GM23338 (cell line): ENCODE measurements around the gene DEPDC5. TPM values are rescaled to one million over a fixed set of nuclear protein-coding genes. Genes with fewer than 3 reads are reported as not detected.

Experiments used
- ATAC-seq: fragments of 200-7000 bp; cut with Tn5 transposase; 3 replicates; pipeline ENCODE4 v1.9.1; 2020
- DNase-seq: peaks from one replicate; pipeline ENCODE4 v3.0.0-alpha.2; 2015; ENCODE audit warnings: low spot score
- H2AFZ ChIP-seq: fragments of 200-600 bp; sonication (generic); 2 replicates; pipeline ENCODE4 v1.8.0; 2016; ENCODE audit warnings: antibody characterized with exemption, mild to moderate bottlenecking, moderate library complexity
- H3F3A ChIP-seq: fragments of 200-600 bp; sonication (generic); replicated peaks from 2 replicates; pipeline ENCODE4 v1.8.0; 2017; ENCODE audit warnings: antibody characterized with exemption, mixed run types, low read depth
- H3K27ac ChIP-seq: fragments of 200-600 bp; sonication (generic); 2 replicates; pipeline ENCODE4 v1.6.1; 2016; ENCODE audit warnings: low read depth
- H3K27me3 ChIP-seq: fragments of 200-600 bp; sonication (generic); 2 replicates; pipeline ENCODE4 v1.8.0; 2016; ENCODE audit warnings: mild to moderate bottlenecking, mixed run types, moderate library complexity; ENCODE audit not compliant: insufficient read depth
- H3K36me3 ChIP-seq: fragments of 200-600 bp; sonication (generic); 2 replicates; pipeline ENCODE4 v1.8.0; 2016; ENCODE audit warnings: mild to moderate bottlenecking; ENCODE audit not compliant: insufficient read depth
- H3K4me1 ChIP-seq: fragments of 200-600 bp; sonication (generic); 2 replicates; pipeline ENCODE4 v1.8.0; 2016; ENCODE audit warnings: mild to moderate bottlenecking, moderate library complexity; ENCODE audit not compliant: insufficient read depth
- H3K4me2 ChIP-seq: fragments of 200-600 bp; sonication (generic); 2 replicates; pipeline ENCODE4 v1.7.1; 2017; ENCODE audit warnings: mixed run types
- H3K4me3 ChIP-seq: fragments of 200-600 bp; sonication (generic); 2 replicates; pipeline ENCODE4 v1.6.1; 2016; ENCODE audit warnings: mixed run types
- H3K79me2 ChIP-seq: fragments of 200-600 bp; sonication (generic); replicated peaks from 2 replicates; pipeline ENCODE4 v1.8.0; 2017; ENCODE audit warnings: mild to moderate bottlenecking; ENCODE audit not compliant: insufficient read depth
- H3K9me2 ChIP-seq: fragments of 200-600 bp; sonication (generic); 2 replicates; pipeline ENCODE4 v1.8.0; 2017; ENCODE audit not compliant: insufficient read depth
- H4K20me1 ChIP-seq: fragments of 200-600 bp; sonication (generic); replicated peaks from 2 replicates; pipeline ENCODE4 v1.8.0; 2017; ENCODE audit warnings: mild to moderate bottlenecking; ENCODE audit not compliant: insufficient read depth
- H3K27ac Mint-ChIP-seq: 2 replicates; pipeline ENCODE4 v1.8.0; 2020; ENCODE audit warnings: inconsistent platforms, mild to moderate bottlenecking, moderate library complexity, mixed read lengths
- H3K27me3 Mint-ChIP-seq: 3 replicates; pipeline ENCODE4 v1.8.0; 2022; ENCODE audit warnings: low read depth, mild to moderate bottlenecking, moderate library complexity, mixed read lengths, inconsistent platforms; ENCODE audit not compliant: insufficient read depth, poor library complexity
- H3K36me3 Mint-ChIP-seq: 3 replicates; pipeline ENCODE4 v1.8.0; 2021; ENCODE audit warnings: low read depth, mild to moderate bottlenecking, inconsistent platforms, moderate library complexity, mixed read lengths
- H3K4me1 Mint-ChIP-seq: 3 replicates; pipeline ENCODE4 v1.8.0; 2020; ENCODE audit warnings: mild to moderate bottlenecking, inconsistent platforms, mixed read lengths
- H3K4me3 Mint-ChIP-seq: 3 replicates; pipeline ENCODE4 v1.8.0; 2021; ENCODE audit warnings: moderate library complexity, mild to moderate bottlenecking, inconsistent platforms, mixed read lengths
- H3K9me3 Mint-ChIP-seq: 3 replicates; pipeline ENCODE4 v1.8.0; 2020; ENCODE audit warnings: moderate library complexity, mild to moderate bottlenecking, inconsistent platforms, mixed read lengths
- CREB1 ChIP-seq: fragments of 250-450 bp; sonication (Bioruptor Pico); IDR thresholded peaks from 2 replicates; pipeline ENCODE4 v1.5.0; 2020; ENCODE audit warnings: low read depth, mild to moderate bottlenecking, moderate library complexity
- EZH2 ChIP-seq: fragments of 200-600 bp; sonication (generic); IDR thresholded peaks from one replicate; pipeline ENCODE4 v1.8.0; 2017; ENCODE audit warnings: antibody characterized with exemption, mild to moderate bottlenecking, low read depth; ENCODE audit not compliant: unreplicated experiment
- EZH2phosphoT487 ChIP-seq: fragments of 200-600 bp; sonication (generic); IDR thresholded peaks from one replicate; pipeline ENCODE4 v1.8.1; 2018; ENCODE audit warnings: antibody characterized with exemption; ENCODE audit not compliant: unreplicated experiment
- JUNB ChIP-seq: IDR thresholded peaks from one replicate; pipeline ENCODE4 v1.6.1; 2016; ENCODE audit warnings: antibody characterized with exemption; ENCODE audit not compliant: unreplicated experiment
- NANOG ChIP-seq: IDR thresholded peaks from 2 replicates; pipeline ENCODE4 v1.6.1; 2016; ENCODE audit warnings: antibody characterized with exemption, borderline replicate concordance
- POLR2AphosphoS5 ChIP-seq: IDR thresholded peaks from 2 replicates; pipeline ENCODE4 v1.6.1; 2016; ENCODE audit warnings: antibody characterized with exemption, low read depth
- STAT1 ChIP-seq: IDR thresholded peaks from one replicate; pipeline ENCODE4 v1.6.1; 2016; ENCODE audit warnings: antibody characterized with exemption; ENCODE audit not compliant: unreplicated experiment
- ZNF114 ChIP-seq: fragments of 250-450 bp; sonication (Bioruptor Pico); IDR thresholded peaks from 2 replicates; pipeline ENCODE4 v1.5.0; 2020; ENCODE audit warnings: mild to moderate bottlenecking, moderate library complexity
- ZNF331 ChIP-seq: fragments of 250-450 bp; sonication (Bioruptor Pico); IDR thresholded peaks from 2 replicates; pipeline ENCODE4 v1.5.0; 2020; ENCODE audit warnings: low read depth, mild to moderate bottlenecking, moderate library complexity
- polyA plus RNA-seq: library from polyadenylated mRNA; unstranded; fragments of >200 nt; fragmentation: Nextera tagmentation; extraction: Ambion mirVana; gene quantifications from 2 replicates; pipeline ENCODE4 v1.2.1, GENCODE V29; 2016
- total RNA-seq: library from RNA; depleted of rRNA; stranded (reverse); fragments of >200 nt; shearing (Covaris generic); gene quantifications from 2 replicates; pipeline ENCODE4 v1.2.3, GENCODE V29; 2014
- TF ChIP-seq, protein P1 (sequence below), 2 experiments: fragments of 200-600 bp in 1 of 2; sonication (generic) in 1 of 2; conservative IDR thresholded peaks; 2 replicates each; pipeline versions ENCODE4 v1.5.1 to v1.6.1; 2016 to 2017; ENCODE audit warnings: antibody characterized with exemption in 2 of 2, low read depth in 2 of 2, mild to moderate bottlenecking in 2 of 2, moderate library complexity in 1 of 2
- TF ChIP-seq, protein P2 (sequence below): IDR thresholded peaks from one replicate; pipeline ENCODE4 v1.6.1; 2018; ENCODE audit warnings: antibody characterized with exemption; ENCODE audit not compliant: unreplicated experiment
- TF ChIP-seq, protein P3 (sequence below): IDR thresholded peaks from 2 replicates; pipeline ENCODE4 v1.6.1; 2016; ENCODE audit warnings: antibody characterized with exemption

DEPDC5 gene
- total and polyA plus RNA-seq, 2 experiments from 2014 or later, result 18.7 to 19.7 TPM

DNA sequence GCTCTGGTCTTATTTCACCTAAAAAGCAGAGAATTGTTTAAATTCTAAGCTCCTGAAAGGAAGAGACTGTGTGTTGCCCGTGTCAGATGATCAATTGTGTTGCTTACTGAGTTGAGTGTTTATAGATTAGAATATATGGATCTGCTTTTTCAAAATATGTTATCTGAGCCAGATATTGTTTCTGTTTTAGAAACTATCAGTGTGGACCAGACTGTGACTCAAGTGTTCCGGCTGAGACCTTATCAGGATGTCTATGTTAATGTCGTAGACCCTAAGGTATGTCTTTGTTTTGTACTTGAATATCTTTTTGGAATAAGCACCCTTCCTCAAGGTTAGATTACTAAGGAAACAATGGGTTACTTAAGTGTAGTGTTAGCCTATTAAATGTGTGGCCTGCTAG lies 11.0 kb downstream of the DEPDC5 start:
- Histone ChIP-seq H3F3A (no peaks in the 10 kb centered on the region), H3K4me2 (no peak overlapping the region), H3K4me3 (no peak overlapping the region), H3K4me1 (no peaks in the 10 kb centered on the region), H3K79me2 (no peaks in the 10 kb centered on the region), H4K20me1 (no peaks in the 10 kb centered on the region), H3K36me3 (peaks cover 26% of the 10 kb centered on the region), H2AFZ (no peak overlapping the region), H3K27ac (peak overlapping the region; percentile 55; the same call in 1 of the 2 replicates), H3K27me3 (no peaks in the 10 kb centered on the region), H3K9me2 (no peaks in the 10 kb centered on the region)
- TF ChIP-seq POLR2AphosphoS5 (no peak), EZH2 (no peak)
- TF ChIP-seq, protein P1, sequence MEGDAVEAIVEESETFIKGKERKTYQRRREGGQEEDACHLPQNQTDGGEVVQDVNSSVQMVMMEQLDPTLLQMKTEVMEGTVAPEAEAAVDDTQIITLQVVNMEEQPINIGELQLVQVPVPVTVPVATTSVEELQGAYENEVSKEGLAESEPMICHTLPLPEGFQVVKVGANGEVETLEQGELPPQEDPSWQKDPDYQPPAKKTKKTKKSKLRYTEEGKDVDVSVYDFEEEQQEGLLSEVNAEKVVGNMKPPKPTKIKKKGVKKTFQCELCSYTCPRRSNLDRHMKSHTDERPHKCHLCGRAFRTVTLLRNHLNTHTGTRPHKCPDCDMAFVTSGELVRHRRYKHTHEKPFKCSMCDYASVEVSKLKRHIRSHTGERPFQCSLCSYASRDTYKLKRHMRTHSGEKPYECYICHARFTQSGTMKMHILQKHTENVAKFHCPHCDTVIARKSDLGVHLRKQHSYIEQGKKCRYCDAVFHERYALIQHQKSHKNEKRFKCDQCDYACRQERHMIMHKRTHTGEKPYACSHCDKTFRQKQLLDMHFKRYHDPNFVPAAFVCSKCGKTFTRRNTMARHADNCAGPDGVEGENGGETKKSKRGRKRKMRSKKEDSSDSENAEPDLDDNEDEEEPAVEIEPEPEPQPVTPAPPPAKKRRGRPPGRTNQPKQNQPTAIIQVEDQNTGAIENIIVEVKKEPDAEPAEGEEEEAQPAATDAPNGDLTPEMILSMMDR (conservative IDR thresholded peaks at IDR 0.05; ENCODE audit: low read depth in 2 of 2), result no peak
- DNase-seq (no peak), ATAC-seq (no peak)
- Mint-ChIP-seq H3K27ac (no peak overlapping the region), H3K4me1 (no peaks in the 10 kb centered on the region), H3K9me3 (no peaks in the 10 kb centered on the region), H3K36me3 (peaks cover 46% of the 10 kb centered on the region), H3K27me3 (peaks cover 5% of the 10 kb centered on the region), H3K4me3 (no peak overlapping the region)

DNA sequence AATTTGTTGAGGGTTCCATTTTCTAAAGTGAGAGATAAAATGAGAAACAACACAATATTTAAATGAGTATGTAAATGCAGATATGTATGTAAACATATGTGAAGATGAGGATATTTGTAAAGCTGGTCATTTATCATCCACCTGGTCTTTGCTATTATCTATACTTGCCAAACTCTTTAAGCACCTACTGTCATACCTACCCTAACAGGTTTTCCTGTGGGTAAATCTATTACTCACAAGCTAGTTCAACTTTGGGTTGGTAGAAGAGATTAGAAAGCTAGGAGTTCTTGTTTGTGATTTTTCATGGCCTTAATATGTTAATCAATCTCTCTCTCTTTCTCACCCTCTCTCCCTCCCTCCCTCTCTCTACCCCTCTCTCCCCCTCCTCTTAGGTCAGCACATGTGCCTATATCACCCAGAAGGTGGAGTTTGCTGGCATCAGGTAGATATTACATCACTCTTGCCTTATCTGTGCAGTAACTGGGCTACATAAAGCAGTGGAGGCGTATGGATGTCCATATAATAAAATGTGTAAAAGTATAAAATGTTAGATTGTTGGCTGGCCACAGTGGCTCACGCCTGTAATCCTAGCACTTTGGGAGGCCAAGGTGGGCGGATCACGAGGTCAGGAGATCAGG lies 14.7 kb downstream of the DEPDC5 start:
- Mint-ChIP-seq H3K36me3 (peaks cover 28% of the 10 kb centered on the region; the same call in 2 of the 3 replicates), H3K27ac (no peak overlapping the region), H3K4me1 (no peaks in the 10 kb centered on the region), H3K27me3 (peaks cover 2% of the 10 kb centered on the region), H3K4me3 (no peak overlapping the region), H3K9me3 (no peaks in the 10 kb centered on the region)
- no peak overlapping the region for H3K4me3 ChIP-seq
- no peaks in the 10 kb centered on the region for H3K79me2 ChIP-seq
- H3K27ac ChIP-seq, result no peak overlapping the region
- no peak overlapping the region for H2AFZ ChIP-seq
- no peaks in the 10 kb centered on the region for H3K4me1 ChIP-seq
- no peak for ATAC-seq
- no peak for DNase-seq
- H3K4me2 ChIP-seq, result no peak overlapping the region
- H3F3A ChIP-seq, result no peaks in the 10 kb centered on the region
- H3K27me3 ChIP-seq, result no peaks in the 10 kb centered on the region
- no peaks in the 10 kb centered on the region for H4K20me1 ChIP-seq
- no peaks in the 10 kb centered on the region for H3K9me2 ChIP-seq
- peaks cover 25% of the 10 kb centered on the region for H3K36me3 ChIP-seq
- no peak for TF ChIP-seq EZH2
- TF ChIP-seq POLR2AphosphoS5, result no peak
- TF ChIP-seq JUNB, result no peak
- no peak for TF ChIP-seq NANOG
- TF ChIP-seq, protein P2, sequence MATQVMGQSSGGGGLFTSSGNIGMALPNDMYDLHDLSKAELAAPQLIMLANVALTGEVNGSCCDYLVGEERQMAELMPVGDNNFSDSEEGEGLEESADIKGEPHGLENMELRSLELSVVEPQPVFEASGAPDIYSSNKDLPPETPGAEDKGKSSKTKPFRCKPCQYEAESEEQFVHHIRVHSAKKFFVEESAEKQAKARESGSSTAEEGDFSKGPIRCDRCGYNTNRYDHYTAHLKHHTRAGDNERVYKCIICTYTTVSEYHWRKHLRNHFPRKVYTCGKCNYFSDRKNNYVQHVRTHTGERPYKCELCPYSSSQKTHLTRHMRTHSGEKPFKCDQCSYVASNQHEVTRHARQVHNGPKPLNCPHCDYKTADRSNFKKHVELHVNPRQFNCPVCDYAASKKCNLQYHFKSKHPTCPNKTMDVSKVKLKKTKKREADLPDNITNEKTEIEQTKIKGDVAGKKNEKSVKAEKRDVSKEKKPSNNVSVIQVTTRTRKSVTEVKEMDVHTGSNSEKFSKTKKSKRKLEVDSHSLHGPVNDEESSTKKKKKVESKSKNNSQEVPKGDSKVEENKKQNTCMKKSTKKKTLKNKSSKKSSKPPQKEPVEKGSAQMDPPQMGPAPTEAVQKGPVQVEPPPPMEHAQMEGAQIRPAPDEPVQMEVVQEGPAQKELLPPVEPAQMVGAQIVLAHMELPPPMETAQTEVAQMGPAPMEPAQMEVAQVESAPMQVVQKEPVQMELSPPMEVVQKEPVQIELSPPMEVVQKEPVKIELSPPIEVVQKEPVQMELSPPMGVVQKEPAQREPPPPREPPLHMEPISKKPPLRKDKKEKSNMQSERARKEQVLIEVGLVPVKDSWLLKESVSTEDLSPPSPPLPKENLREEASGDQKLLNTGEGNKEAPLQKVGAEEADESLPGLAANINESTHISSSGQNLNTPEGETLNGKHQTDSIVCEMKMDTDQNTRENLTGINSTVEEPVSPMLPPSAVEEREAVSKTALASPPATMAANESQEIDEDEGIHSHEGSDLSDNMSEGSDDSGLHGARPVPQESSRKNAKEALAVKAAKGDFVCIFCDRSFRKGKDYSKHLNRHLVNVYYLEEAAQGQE, result no peak
- TF ChIP-seq STAT1, result no peak
- TF ChIP-seq ZNF114 (CRISPR knock-in tag), result no peak
- TF ChIP-seq ZNF331 (CRISPR knock-in tag), result no peak
- no peak for TF ChIP-seq CREB1
- TF ChIP-seq, protein P1 (conservative IDR thresholded peaks at IDR 0.05; ENCODE audit: low read depth in 2 of 2), result no peak
- TF ChIP-seq, protein P3, sequence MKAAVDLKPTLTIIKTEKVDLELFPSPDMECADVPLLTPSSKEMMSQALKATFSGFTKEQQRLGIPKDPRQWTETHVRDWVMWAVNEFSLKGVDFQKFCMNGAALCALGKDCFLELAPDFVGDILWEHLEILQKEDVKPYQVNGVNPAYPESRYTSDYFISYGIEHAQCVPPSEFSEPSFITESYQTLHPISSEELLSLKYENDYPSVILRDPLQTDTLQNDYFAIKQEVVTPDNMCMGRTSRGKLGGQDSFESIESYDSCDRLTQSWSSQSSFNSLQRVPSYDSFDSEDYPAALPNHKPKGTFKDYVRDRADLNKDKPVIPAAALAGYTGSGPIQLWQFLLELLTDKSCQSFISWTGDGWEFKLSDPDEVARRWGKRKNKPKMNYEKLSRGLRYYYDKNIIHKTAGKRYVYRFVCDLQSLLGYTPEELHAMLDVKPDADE, result no peak
- no peak for TF ChIP-seq EZH2phosphoT487
